H9 (cell line): ENCODE results near the gene HERC4. TPM values are rescaled to one million over a fixed set of nuclear protein-coding genes. Genes with fewer than 3 reads are reported as not detected.
A peak's percentile ranks its signal among the peaks of the same experiment; 100 is the strongest.

Experiments used
- DNase-seq: peaks from one replicate; pipeline ENCODE4 v3.0.0-alpha.2; 2017
- H2AFZ ChIP-seq: one replicate; pipeline ENCODE4 v1.6.1; 2013; ENCODE audit warnings: mild to moderate bottlenecking, low read length, control low read depth, moderate library complexity
- H2AK5ac ChIP-seq: 2 replicates; pipeline ENCODE4 v1.6.1; 2013; ENCODE audit warnings: low read length, control low read depth, mixed read lengths; ENCODE audit not compliant: insufficient read length
- H2BK120ac ChIP-seq: one replicate; pipeline ENCODE4 v1.6.1; 2013; ENCODE audit warnings: low read depth, mild to moderate bottlenecking, low read length, control low read depth, inconsistent platforms; ENCODE audit not compliant: poor library complexity, severe bottlenecking
- H2BK12ac ChIP-seq: 2 replicates; pipeline ENCODE4 v1.6.1; 2013; ENCODE audit warnings: low read length, control low read depth, mixed read lengths, low read depth; ENCODE audit not compliant: insufficient read length
- H2BK15ac ChIP-seq: 2 replicates; pipeline ENCODE4 v1.6.1; 2013; ENCODE audit warnings: low read depth, low read length, control low read depth
- H2BK20ac ChIP-seq: one replicate; pipeline ENCODE4 v1.6.1; 2013; ENCODE audit warnings: low read depth, mild to moderate bottlenecking, low read length, control low read depth, inconsistent platforms; ENCODE audit not compliant: poor library complexity, severe bottlenecking
- H2BK5ac ChIP-seq: 2 replicates; pipeline ENCODE4 v1.6.1; 2013; ENCODE audit warnings: low read length, control low read depth, mixed read lengths; ENCODE audit not compliant: insufficient read length
- H3K14ac ChIP-seq: 2 replicates; pipeline ENCODE4 v1.6.1; 2013; ENCODE audit warnings: low read length, control low read depth; ENCODE audit not compliant: insufficient read depth
- H3K18ac ChIP-seq: 2 replicates; pipeline ENCODE4 v1.6.1; 2013; ENCODE audit warnings: low read depth, mild to moderate bottlenecking, mixed read lengths, low read length, control low read depth; ENCODE audit not compliant: insufficient read length
- H3K23ac ChIP-seq: 2 replicates; pipeline ENCODE4 v1.6.1; 2013; ENCODE audit warnings: low read length, control low read depth, mixed read lengths, low read depth; ENCODE audit not compliant: insufficient read length
- H3K23me2 ChIP-seq: 2 replicates; pipeline ENCODE4 v1.6.1; 2013; ENCODE audit warnings: low read depth, mild to moderate bottlenecking, mixed read lengths, low read length, control low read depth; ENCODE audit not compliant: insufficient read length, poor library complexity, severe bottlenecking
- H3K27ac ChIP-seq: 2 replicates; pipeline ENCODE4 v1.5.1; 2013; ENCODE audit warnings: low read length, control low read depth, mixed read lengths, low read depth; ENCODE audit not compliant: insufficient read length
- H3K27me3 ChIP-seq: 2 replicates; pipeline ENCODE4 v1.6.1; 2013; ENCODE audit warnings: low read length, control low read depth, inconsistent platforms; ENCODE audit not compliant: insufficient read depth
- H3K4ac ChIP-seq: 2 replicates; pipeline ENCODE4 v1.6.1; 2013; ENCODE audit warnings: low read depth, mild to moderate bottlenecking, control low read depth, inconsistent platforms, low read length, moderate library complexity
- H3K4me1 ChIP-seq: 2 replicates; pipeline ENCODE4 v1.6.1; 2013; ENCODE audit warnings: low read length, control low read depth, inconsistent platforms; ENCODE audit not compliant: insufficient read depth
- H3K4me2 ChIP-seq: 2 replicates; pipeline ENCODE4 v1.6.1; 2013; ENCODE audit warnings: low read length, control low read depth, mixed read lengths; ENCODE audit not compliant: insufficient read length, insufficient read depth
- H3K56ac ChIP-seq: 2 replicates; pipeline ENCODE4 v1.6.1; 2013; ENCODE audit warnings: low read depth, mild to moderate bottlenecking, mixed read lengths, low read length, control low read depth; ENCODE audit not compliant: insufficient read length
- H3K79me1 ChIP-seq: 2 replicates; pipeline ENCODE4 v1.6.1; 2013; ENCODE audit warnings: low read depth, mild to moderate bottlenecking, moderate library complexity, low read length, control low read depth, inconsistent platforms; ENCODE audit not compliant: insufficient read depth, poor library complexity, severe bottlenecking
- H3K79me2 ChIP-seq: 2 replicates; pipeline ENCODE4 v1.6.1; 2013; ENCODE audit warnings: low read length, control low read depth, inconsistent platforms; ENCODE audit not compliant: insufficient read depth
- H3K9ac ChIP-seq: 2 replicates; pipeline ENCODE4 v1.6.1; 2013; ENCODE audit warnings: low read length, control low read depth, mixed read lengths; ENCODE audit not compliant: insufficient read length; ENCODE audit errors: extremely low read depth
- H3K9me3 ChIP-seq: one replicate; pipeline ENCODE4 v1.6.1; 2013; ENCODE audit warnings: low read depth, low read length, inconsistent platforms; ENCODE audit not compliant: control insufficient read depth
- H3T11ph ChIP-seq: one replicate; pipeline ENCODE4 v1.6.1; 2013; ENCODE audit warnings: mild to moderate bottlenecking, low read length, control low read depth, inconsistent platforms
- H4K20me1 ChIP-seq: one replicate; pipeline ENCODE4 v1.6.1; 2013; ENCODE audit not compliant: control insufficient read depth, insufficient read length, insufficient read depth
- H4K5ac ChIP-seq: 2 replicates; pipeline ENCODE4 v1.6.1; 2013; ENCODE audit warnings: low read depth, mild to moderate bottlenecking, mixed read lengths, low read length, control low read depth; ENCODE audit not compliant: insufficient read length
- H4K8ac ChIP-seq: replicated peaks from 2 replicates; pipeline ENCODE4 v1.6.1; 2013; ENCODE audit warnings: low read length, control low read depth, mixed read lengths, low read depth; ENCODE audit not compliant: insufficient read length
- H4K91ac ChIP-seq: 2 replicates; pipeline ENCODE4 v1.6.1; 2013; ENCODE audit warnings: low read depth, mild to moderate bottlenecking, moderate library complexity, mixed read lengths, low read length, control low read depth; ENCODE audit not compliant: insufficient read length
- H3K27ac Mint-ChIP-seq, 3 experiments: 2 replicates in 2 of 3; 3 replicates in 1 of 3; pipeline ENCODE4 v1.8.0; 2020 to 2021; ENCODE audit warnings: mixed read lengths in 3 of 3, mild to moderate bottlenecking in 1 of 3, moderate library complexity in 1 of 3
- H3K27me3 Mint-ChIP-seq: 2 replicates; pipeline ENCODE4 v1.8.0; 2021; ENCODE audit warnings: low read depth, mild to moderate bottlenecking, moderate library complexity, mixed read lengths
- H3K36me3 Mint-ChIP-seq, 3 experiments: 2 replicates in 2 of 3; 3 replicates in 1 of 3; pipeline ENCODE4 v1.8.0; 2020 to 2021; ENCODE audit warnings: low read depth in 3 of 3, mixed read lengths in 3 of 3; ENCODE audit not compliant: insufficient read depth in 1 of 3
- H3K4me1 Mint-ChIP-seq, 2 experiments: 2 replicates each; pipeline ENCODE4 v1.8.0; 2020; ENCODE audit warnings: mixed read lengths in 2 of 2
- H3K4me3 Mint-ChIP-seq, 2 experiments: 2 replicates in 1 of 2; 3 replicates in 1 of 2; pipeline ENCODE4 v1.8.0; 2020 to 2021; ENCODE audit warnings: mild to moderate bottlenecking in 2 of 2, mixed read lengths in 2 of 2, moderate library complexity in 1 of 2
- H3K9me3 Mint-ChIP-seq, 2 experiments: 2 replicates in 1 of 2; 3 replicates in 1 of 2; pipeline ENCODE4 v1.8.0; 2020; ENCODE audit warnings: mild to moderate bottlenecking in 2 of 2, mixed read lengths in 2 of 2, moderate library complexity in 1 of 2
- WGBS: extraction: QIAGEN DNeasy Blood & Tissue Kit; methylation state at CpG from one replicate; pipeline ENCODE4 v1.1.7; 2013; ENCODE audit warnings: missing lambda C conversion rate, low lambda C conversion rate, mixed read lengths; ENCODE audit not compliant: insufficient read length; ENCODE audit errors: extremely low coverage; 5-methylcytosine and 5-hydroxymethylcytosine counted together
- total RNA-seq: library from RNA; stranded (reverse); gene quantifications from 2 replicates; pipeline ENCODE4 v1.2.1, GENCODE V29; 2021
- TF ChIP-seq, protein P1 (sequence below): fragments of 200-600 bp; sonication (generic); conservative IDR thresholded peaks from 3 replicates; pipeline ENCODE4 v1.8.0; 2021; ENCODE audit warnings: antibody characterized with exemption, mild to moderate bottlenecking

Gene HERC4
- total RNA-seq, 1 experiment from 2014 or later = 24.5 TPM

DNA sequence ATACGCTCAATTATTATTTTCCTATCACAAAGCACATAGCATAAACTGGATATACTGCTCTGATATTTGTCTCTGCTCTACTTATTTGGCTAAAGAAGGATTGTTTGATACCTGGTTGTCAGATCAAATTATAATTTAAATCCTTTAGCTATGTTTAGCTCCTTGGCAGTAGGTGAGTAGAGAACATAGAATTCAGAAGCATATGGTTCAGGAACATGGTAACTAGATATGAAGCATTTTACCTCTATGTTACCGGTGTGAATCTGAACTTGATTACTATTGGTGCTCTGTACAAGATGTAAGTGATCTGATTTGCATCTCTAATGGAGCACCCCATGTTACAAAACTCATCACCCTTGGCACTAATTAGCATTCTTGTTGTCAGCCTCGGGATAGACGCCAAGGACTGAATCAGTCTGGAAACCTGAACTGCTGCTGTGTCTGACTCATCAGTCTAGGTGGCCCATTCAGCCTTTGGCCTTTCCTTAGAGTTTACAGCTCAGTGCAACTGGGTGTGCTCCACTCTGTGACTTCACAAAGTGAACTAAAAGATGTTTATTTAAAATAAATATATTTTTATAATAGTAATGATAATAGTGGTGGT, 21.9 kb upstream of the HERC4 start:
- peaks cover 0 to 4% (median 0%) of the 10 kb centered on the region in 3 experiments; a peak in 1 of 7 replicates for H3K36me3 Mint-ChIP-seq
- H3K4me1 Mint-ChIP-seq = peaks cover 4 to 11% of the 10 kb centered on the region in 2 experiments; a peak in 2 of 4 replicates
- Histone ChIP-seq H2AK5ac (no peak overlapping the region), H2BK5ac (no peak overlapping the region), H3K79me2 (no peaks in the 10 kb centered on the region), H4K8ac (no peak overlapping the region), H4K5ac (no peak overlapping the region), H2BK120ac (no peak overlapping the region), H3K23me2 (no peaks in the 10 kb centered on the region), H3K4me1 (no peaks in the 10 kb centered on the region; the same call in 1 of the 2 replicates), H2AFZ (no peak overlapping the region), H3K4ac (no peak overlapping the region), H4K91ac (no peak overlapping the region), H3K4me2 (no peak overlapping the region), H3K27me3 (no peaks in the 10 kb centered on the region), H3K14ac (no peak overlapping the region), H3K23ac (no peak overlapping the region), H3K27ac (no peak overlapping the region), H3K9ac (no peak overlapping the region), H3K18ac (no peak overlapping the region), H2BK15ac (no peak overlapping the region), H3K79me1 (no peaks in the 10 kb centered on the region), H2BK20ac (no peak overlapping the region), H3K9me3 (no peaks in the 10 kb centered on the region), H4K20me1 (no peaks in the 10 kb centered on the region), H3T11ph (no peak overlapping the region), H3K56ac (no peak overlapping the region), H2BK12ac (no peak overlapping the region)
- DNase-seq = peak; percentile 39
- H3K27ac Mint-ChIP-seq = no peak overlapping the region
- H3K4me3 Mint-ChIP-seq = no peak overlapping the region
- TF ChIP-seq, protein P1, sequence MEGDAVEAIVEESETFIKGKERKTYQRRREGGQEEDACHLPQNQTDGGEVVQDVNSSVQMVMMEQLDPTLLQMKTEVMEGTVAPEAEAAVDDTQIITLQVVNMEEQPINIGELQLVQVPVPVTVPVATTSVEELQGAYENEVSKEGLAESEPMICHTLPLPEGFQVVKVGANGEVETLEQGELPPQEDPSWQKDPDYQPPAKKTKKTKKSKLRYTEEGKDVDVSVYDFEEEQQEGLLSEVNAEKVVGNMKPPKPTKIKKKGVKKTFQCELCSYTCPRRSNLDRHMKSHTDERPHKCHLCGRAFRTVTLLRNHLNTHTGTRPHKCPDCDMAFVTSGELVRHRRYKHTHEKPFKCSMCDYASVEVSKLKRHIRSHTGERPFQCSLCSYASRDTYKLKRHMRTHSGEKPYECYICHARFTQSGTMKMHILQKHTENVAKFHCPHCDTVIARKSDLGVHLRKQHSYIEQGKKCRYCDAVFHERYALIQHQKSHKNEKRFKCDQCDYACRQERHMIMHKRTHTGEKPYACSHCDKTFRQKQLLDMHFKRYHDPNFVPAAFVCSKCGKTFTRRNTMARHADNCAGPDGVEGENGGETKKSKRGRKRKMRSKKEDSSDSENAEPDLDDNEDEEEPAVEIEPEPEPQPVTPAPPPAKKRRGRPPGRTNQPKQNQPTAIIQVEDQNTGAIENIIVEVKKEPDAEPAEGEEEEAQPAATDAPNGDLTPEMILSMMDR = no peak
- no peaks in the 10 kb centered on the region for H3K27me3 Mint-ChIP-seq
- H3K9me3 Mint-ChIP-seq = no peaks in the 10 kb centered on the region
- no CpG with 5 or more reads among the region's 4 CpGs for WGBS
